ENCODE data around the gene CEMIP. TPM values are rescaled to one million over a fixed set of nuclear protein-coding genes. Genes with fewer than 3 reads are reported as not detected.

Gene CEMIP, protein sequence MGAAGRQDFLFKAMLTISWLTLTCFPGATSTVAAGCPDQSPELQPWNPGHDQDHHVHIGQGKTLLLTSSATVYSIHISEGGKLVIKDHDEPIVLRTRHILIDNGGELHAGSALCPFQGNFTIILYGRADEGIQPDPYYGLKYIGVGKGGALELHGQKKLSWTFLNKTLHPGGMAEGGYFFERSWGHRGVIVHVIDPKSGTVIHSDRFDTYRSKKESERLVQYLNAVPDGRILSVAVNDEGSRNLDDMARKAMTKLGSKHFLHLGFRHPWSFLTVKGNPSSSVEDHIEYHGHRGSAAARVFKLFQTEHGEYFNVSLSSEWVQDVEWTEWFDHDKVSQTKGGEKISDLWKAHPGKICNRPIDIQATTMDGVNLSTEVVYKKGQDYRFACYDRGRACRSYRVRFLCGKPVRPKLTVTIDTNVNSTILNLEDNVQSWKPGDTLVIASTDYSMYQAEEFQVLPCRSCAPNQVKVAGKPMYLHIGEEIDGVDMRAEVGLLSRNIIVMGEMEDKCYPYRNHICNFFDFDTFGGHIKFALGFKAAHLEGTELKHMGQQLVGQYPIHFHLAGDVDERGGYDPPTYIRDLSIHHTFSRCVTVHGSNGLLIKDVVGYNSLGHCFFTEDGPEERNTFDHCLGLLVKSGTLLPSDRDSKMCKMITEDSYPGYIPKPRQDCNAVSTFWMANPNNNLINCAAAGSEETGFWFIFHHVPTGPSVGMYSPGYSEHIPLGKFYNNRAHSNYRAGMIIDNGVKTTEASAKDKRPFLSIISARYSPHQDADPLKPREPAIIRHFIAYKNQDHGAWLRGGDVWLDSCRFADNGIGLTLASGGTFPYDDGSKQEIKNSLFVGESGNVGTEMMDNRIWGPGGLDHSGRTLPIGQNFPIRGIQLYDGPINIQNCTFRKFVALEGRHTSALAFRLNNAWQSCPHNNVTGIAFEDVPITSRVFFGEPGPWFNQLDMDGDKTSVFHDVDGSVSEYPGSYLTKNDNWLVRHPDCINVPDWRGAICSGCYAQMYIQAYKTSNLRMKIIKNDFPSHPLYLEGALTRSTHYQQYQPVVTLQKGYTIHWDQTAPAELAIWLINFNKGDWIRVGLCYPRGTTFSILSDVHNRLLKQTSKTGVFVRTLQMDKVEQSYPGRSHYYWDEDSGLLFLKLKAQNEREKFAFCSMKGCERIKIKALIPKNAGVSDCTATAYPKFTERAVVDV (N-terminal part only)
- under 0.01 and 0.17 TPM in 2 replicates for total RNA-seq

GRCh38 chr15:80778964-80779657 lies at the start of gene CEMIP:
Gene CEMIP (plus strand): TSS chr15:80779370. CDS start chr15:80873880, 94,510 bp downstream.

DNA sequence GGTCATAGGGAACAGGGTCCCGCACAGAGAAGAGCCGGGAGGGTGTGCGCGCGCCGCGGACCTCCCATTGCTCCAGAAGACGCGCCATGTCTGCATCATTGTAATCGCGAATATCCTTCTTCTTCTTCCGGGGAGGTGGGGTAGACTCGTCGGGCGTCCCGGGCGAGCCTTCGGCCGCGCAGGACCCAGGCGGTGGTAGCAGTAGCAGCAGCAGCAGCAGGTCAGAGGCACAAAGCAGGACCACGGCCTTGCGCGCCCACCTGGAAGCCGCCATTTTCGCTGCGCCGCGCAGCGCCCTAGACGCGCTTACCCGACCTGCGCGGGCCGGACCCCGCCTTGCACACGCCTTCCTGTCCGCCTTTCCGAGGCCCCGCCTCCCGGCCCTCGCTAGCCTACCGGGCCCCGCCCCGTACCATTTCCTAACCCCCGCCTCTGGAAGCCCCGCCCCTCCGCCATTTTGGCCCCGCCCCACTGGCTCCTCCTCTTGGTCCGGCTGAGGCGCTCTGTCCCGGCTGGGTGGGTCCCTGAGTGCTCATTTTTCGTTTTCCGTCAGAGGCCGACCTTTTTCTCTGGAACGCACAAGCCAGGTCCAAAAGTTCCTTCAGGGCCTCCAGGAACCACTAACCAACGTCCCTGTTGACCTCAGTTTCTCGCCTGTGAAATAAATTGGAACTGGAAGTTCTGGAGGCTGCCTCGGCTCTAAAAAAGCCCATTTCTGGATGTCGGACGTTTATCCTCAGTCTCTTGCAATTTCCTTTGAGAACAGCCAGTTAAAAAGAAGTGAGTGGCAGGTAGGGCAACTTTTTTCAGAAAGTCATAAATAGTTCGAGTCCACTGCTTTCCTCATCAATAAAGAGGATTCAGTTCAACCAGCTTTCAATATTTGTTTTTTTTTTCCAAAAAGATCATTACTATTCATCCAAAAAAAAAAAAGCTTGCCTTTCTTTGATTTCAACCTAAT lies 210.6 kb downstream of the CEMIP start, which contains the start of gene MESD:
MESD (minus strand) TSS at position 302 of the 961 bp plus-strand sequence; CDS start at position 274, 28 bp downstream.

DNA sequence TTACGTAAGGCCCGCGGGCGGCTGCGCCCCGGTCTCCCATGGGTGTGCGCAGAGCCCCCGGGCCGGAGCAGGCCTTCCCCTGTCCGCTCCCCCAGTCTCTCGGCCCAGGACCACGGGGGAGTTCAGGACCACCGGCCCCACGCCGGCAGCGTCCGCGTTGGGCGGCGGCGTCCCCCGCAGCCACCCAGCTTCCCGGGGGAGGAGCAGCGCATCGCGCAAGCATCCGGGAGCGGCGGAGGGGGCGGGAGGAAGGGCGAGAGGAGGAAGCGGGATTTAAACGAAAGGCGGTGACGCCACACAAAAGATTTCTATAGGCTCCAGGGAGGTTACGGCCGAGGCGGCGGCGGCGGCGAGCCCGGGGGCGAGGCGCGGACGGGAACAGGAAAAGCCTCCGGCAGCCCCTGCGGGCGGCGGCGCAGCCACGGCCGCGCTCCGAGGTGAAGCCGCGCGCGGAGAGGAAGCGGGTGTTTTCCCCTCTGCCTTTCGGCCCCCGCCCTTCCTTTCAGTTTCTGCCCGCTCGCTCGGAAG lies 221.5 kb downstream of the CEMIP start, which contains the start of gene TLNRD1:
TLNRD1 (plus strand) TSS at position 300 of the 528 bp plus-strand sequence. CDS start 1,349 bp downstream, outside the sequence.

Other genes starting within 250 kb of the CEMIP start
- gene ABHD17C, start 84.1 kb upstream of the CEMIP start, total RNA-seq: 2.9 and 6.4 TPM in 2 replicates
- 13.3 and 15.4 TPM in 2 replicates for gene MESD, start 210.4 kb downstream of the CEMIP start, total RNA-seq
- gene TLNRD1, start 221.6 kb downstream of the CEMIP start, total RNA-seq: 9.2 and 9.5 TPM in 2 replicates

Data from dermis lymphatic vessel endothelial cell (primary cell).